HFF-Myc (cell line): ENCODE measurements around the gene PRR14L.

Experiments used
- DNase-seq: peaks from one replicate; pipeline ENCODE4 v3.0.0-alpha.2; 2011; ENCODE audit warnings: low read depth; ENCODE audit errors: extremely low read depth
- H3K4me3 ChIP-seq: replicated peaks from 2 replicates; pipeline ENCODE4 v1.5.1; 2011; ENCODE audit warnings: low read depth, mild to moderate bottlenecking, control low read depth, low read length
- TF ChIP-seq, protein P1 (sequence below): IDR thresholded peaks from 2 replicates; pipeline ENCODE4 v1.5.1; 2012; ENCODE audit warnings: mild to moderate bottlenecking, low read depth, low read length, control low read depth; ENCODE audit errors: missing control alignments

PRR14L gene

GRCh38 chr22:31639436-31640039, 110.4 kb downstream of the PRR14L start:
- DNase-seq, result no peak
- H3K4me3 ChIP-seq, result no peak overlapping the region
- TF ChIP-seq, protein P1, sequence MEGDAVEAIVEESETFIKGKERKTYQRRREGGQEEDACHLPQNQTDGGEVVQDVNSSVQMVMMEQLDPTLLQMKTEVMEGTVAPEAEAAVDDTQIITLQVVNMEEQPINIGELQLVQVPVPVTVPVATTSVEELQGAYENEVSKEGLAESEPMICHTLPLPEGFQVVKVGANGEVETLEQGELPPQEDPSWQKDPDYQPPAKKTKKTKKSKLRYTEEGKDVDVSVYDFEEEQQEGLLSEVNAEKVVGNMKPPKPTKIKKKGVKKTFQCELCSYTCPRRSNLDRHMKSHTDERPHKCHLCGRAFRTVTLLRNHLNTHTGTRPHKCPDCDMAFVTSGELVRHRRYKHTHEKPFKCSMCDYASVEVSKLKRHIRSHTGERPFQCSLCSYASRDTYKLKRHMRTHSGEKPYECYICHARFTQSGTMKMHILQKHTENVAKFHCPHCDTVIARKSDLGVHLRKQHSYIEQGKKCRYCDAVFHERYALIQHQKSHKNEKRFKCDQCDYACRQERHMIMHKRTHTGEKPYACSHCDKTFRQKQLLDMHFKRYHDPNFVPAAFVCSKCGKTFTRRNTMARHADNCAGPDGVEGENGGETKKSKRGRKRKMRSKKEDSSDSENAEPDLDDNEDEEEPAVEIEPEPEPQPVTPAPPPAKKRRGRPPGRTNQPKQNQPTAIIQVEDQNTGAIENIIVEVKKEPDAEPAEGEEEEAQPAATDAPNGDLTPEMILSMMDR, result no peak

- no peak overlapping the region for H3K4me3 ChIP-seq
Observed at GRCh38 chr22:31637891-31638618, 111.9 kb downstream of the PRR14L start.

DNA sequence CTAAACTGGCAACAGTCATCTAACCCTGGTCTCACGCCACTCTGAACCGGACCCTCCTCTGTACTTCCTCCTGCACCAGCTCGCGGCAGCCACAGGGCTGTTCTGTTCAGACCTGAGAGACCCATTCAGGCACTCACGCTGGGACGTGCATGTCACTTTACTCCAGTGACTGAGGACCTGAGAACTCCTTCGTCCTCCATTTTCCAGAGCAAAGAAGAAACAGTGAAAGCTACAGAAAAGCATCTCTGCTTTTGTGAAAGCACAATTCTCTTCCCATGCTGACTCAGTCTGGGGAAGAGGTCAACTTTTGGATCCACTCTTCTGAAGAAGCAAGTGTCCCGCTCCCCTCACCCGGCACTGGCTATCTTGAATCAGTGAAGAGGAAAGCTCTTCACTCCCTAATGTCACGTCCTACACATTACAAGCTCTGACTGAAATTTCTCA, 112.5 kb downstream of the PRR14L start:
- TF ChIP-seq, protein P1, result no peak
- no peak overlapping the region for H3K4me3 ChIP-seq
- no peak for DNase-seq

More at GRCh38 chr22:31637891-31638618, 111.9 kb downstream of the PRR14L start:
- TF ChIP-seq, protein P1, result no peak
- no peak for DNase-seq

DNA sequence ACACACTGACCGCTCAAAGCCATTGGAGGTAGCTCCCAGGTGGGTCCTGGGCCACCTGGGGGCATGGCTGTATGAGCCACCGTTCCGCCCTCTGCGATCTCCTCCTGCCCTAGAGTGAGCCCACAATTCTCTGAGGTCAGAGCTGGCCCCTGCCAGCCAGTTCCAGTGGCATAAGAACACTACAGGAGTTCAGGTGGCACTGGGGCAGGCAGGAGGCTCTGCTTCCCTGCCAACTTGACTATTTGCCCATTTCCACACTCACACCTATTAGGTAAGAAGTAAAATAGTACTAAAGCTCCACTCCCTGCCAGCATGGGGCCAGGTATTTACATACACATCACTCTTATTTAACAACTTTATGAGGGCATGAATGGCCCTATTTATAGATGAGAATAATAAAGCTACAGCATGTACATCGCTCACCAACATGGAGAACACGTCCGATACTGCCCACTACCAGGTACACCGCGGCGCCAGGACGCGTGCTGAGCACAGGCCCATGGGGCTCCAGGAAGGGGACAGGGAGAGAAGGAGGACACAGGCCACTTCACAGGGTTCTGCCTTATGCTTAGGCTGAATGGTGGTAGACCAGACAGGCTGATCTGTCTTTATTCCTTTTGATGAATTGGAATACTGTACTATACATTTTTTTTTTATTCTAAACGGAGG, 114.2 kb downstream of the PRR14L start:
- DNase-seq, result no peak
- no peak overlapping the region for H3K4me3 ChIP-seq
- TF ChIP-seq, protein P1, result no peak

DNA sequence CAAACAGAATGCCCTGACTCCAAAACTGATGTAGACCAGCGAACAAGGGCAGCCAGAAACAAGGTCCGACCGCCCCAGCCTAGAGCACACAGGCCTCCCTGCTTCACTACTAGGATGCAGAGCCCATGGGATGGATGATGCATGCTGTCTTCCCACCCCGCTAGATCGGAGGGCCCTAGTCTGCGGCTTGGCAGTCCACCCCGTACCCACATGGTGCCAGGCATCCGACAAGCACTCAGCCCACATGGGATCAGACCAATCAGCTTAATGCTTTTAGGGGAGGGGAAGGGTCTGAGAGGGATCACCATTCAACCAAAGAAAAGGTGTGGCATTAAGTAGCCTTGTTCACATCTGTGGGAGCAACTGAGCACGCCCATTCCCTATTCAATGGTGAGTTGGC, 118.5 kb downstream of the PRR14L start:
- H3K4me3 ChIP-seq, result peak overlapping the region; percentile 75
- DNase-seq, result no peak
- TF ChIP-seq, protein P1, result no peak
